ENCODE measurements around the gene RFX1.

Gene RFX1

DNA sequence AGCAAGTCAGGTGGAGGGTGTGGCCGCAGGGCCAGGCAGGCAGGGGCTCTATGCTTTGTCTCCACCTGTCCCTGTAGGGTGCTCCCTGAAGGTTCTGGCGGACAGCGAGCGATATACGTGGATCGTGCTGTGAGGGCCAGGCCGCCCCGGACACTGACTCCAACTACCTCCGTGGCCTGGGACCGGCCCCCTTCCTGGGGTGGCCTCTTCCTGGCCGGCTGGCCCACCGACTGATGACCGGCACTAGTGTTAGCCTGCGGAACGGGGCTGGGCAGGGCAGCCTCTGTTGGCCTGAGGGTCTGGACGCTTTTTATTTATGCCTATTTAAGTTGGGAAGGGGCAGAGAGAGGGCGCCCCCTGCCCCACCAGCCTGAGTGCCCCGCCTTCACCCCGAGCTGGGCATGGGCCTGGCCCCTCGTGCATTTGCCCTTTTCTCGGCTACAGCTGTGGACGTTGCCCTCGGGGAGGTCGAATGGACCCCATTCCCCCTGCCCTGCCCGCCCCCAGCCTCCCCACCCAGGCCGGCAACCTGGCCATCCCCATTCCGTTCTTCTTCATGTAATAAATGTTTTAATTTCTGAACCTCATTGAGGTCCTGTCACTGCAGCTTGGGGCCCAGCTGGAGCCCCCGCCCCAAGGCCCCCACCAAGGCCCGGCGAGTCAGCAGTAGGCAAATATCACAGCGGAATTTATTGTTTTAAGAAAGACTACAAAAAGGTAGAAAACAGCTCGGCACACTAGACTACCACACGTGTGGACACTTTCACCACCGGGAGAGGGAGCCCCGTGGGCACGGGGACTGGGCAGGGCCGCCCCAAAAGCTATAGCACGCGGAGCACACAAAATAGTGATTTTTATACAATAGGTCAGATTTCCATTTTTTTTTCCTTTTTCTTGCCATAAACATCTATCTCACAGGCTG lies 45.0 kb downstream of the RFX1 start:
- no peak for DNase-seq

DNA sequence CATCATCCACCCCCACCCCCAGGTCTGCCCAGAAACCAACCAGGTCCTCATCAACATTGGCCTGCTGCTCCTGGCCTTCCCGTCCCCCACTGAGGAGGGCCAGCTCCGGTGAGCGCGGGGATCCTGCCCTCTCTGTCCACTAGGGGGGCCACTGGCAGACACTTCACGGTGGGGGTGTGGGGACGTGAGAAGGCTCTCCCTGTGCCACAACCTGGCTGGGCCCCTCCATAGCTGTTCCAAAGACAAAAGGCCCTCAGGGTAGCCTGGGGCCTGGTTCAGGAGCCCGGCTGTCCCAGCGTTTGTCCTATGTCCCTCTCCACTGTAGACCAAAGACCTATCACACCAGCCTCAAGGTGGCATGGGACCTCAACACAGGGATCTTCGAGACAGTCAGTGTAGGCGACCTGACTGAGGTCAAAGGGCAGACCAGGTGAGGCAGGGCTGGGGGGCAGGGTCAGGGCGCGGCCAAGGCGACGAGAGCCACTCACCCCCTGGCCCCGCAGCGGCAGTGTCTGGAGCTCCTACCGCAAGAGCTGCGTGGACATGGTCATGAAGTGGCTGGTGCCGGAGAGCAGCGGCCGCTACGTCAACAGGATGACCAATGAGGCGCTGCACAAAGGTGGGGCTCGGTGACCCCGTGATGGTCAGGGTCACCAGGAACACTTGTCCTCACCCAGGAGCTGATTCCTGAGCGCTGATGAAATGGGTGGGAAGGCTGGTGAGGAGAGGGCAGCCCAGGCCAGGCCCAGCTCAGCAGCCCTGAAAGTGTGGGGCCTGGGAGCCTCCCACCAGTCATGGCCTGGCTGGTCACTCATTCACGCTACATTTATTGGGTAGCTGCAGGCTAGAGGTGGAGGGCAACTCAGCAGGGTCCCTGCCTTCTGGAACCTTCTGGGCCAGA lies 45.9 kb downstream of the RFX1 start:
- DNase-seq = no peak

DNA sequence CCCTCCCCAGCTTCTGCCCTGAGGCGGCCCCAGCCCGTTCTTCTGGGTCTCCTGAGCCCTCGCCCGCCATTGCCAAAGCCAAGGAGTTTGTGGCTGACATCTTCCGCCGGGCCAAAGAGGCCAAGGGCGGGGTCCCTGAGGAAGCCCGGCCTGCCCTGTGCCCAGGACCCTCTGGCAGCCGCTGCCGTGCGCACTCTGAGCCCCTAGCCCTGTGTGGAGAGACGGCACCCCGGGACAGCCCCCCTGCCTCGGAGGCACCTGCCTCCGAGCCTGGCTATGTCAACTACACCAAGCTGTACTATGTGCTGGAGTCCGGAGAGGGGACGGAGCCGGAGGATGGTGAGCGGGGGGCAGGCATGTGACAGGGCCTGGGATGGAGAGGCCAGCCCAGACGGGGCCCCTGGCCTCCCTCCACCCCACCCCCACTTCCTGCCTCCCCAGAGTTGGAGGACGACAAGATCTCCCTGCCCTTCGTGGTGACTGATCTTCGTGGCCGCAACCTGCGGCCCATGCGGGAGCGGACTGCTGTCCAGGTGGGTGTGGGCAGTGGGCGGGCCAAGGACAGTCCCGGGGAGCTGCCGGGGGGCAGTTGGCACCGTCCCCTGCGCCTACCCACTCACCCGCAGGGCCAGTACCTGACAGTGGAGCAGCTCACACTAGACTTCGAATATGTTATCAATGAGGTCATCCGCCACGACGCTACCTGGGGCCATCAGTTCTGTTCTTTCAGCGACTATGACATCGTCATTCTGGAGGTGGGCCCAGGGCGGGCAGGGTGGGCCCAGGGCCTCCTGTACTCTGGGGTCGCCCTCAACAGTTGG lies 46.8 kb downstream of the RFX1 start:
- DNase-seq = no peak

DNA sequence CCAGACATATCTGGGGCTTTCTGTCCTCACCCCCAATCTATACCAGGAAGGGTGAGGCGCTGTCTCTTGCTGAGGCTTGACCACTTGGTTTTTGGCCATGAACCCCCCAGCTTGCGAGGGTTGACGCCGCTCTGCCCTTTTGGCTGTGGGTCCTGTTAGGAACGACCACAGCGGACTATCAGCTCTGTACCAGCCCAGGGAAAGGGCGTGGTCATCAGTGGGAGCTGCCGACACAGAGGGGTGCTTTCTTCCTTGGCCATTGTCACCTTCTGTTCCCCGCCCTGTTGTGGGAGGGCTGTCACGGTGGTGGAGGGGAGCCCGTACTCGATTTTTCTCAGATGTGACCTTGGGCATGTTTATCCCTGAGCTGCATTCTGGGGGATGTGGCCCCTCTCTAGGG lies 48.1 kb downstream of the RFX1 start:
- no peak for DNase-seq

DNA sequence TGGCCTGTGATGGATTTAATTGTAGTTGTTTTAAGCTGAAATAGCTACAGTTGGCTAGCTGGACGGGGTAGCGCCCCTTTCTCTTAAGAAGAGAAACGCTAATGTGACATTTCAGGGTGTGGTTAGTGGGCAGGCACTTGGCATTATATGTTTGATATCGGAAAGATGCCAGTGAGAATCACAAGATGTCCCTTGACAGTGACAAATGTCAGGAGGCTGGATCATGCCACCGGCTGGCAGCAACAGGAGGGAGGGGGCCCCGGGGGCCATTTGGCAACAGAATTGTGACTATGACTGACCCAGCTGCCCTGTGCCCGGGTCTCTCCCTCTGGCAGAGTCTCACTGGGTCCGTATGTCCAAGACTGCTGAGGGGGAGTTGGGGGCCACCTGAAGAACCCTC lies 49.1 kb downstream of the RFX1 start:
- no peak for DNase-seq

DNA sequence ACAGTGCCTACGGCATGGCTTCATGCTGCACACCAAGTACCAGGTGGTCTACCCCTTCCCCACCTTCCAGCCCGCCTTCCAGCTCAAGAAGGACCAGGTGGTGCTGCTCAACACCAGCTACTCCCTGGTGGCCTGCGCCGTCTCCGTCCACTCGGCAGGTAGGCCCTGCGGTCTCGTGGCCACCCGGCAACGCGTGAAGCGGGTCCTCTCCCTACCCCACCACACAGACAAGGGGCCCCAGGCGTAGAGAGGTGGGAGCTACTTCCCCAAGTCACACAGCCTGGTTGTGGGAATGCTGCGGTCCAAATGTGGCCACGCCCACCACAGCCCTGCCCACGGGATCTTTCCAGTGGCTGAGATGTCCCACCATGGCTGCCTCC lies 49.8 kb downstream of the RFX1 start:
- no peak for DNase-seq

DNA sequence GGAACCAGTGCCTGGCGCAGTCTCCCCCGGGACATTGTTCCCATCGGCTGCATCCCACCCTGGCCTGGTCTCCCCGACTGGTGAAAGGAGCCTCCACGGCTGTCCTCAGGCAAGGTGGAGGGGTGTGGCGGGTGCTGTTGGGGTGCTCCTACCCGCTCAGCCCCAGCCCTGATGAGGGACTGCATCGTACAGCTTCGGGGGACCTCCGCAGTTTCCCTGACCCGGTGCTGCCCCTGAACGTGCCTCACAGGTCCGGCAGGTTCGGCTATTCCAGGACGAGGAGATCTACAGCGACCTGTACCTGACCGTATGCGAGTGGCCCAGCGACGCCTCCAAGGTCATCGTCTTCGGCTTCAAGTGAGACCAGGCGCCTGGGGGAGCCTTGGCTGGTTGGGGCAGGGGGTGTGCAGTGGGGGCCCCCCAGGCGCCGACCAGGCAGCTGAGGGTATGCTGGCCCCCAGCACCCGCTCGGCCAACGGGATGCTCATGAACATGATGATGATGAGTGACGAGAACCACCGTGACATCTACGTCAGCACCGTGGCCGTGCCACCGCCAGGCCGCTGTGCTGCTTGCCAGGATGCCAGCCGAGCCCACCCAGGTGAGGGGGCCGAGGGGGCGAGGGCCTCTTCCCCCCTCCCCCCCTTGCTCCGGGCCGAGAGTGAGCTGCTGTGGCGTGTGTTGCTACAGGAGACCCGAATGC lies 50.3 kb downstream of the RFX1 start:
- DNase-seq = no peak

DNA sequence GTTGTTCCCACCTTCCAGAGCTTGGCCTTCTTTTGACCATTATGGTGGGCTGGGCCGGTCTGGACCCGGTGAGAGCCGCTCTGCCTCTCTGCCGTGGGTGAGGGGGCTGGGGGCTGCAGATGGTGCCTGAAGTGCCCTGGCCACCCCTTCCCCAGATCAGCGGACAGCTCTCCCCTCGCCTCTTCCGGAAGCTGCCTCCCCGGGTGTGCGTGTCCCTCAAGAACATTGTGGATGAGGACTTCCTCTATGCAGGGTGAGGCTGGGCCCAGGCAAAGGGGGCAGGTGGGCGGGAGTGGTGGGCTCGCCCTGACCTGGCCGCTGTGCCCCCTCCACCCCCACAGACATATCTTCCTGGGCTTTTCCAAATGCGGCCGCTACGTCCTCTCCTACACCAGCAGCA lies 51.9 kb downstream of the RFX1 start:
- DNase-seq = no peak

DNA sequence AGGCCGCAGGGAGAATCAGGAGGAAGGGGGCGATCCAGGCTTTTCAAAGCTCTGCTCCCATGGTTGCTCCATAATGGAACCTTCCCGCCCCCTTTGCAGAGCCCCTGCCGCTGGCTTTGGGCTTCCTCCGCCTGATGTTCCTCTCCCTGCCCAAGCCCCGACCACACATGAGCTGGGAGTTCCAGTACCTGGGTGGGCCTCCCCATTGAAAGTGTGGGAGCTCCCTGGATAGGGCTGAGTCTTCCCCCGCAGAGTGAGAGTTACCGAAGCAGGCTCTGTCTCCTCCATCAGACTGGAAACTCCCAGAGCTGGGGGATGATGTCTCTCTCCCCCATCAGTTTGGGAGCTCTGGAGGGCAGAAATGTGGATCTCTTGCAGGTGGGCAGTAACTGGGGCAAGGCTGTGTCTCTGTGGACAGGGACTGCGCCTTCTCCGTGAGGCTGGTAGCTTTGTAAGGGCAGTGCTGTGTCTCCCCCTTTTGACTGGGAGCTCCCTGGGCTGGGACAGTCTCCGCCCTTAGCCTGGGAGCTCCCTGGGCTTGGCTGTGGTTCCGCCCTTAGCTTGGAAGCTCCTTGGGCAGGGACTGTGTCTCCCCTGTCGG lies 53.1 kb downstream of the RFX1 start:
- DNase-seq = no peak

DNA sequence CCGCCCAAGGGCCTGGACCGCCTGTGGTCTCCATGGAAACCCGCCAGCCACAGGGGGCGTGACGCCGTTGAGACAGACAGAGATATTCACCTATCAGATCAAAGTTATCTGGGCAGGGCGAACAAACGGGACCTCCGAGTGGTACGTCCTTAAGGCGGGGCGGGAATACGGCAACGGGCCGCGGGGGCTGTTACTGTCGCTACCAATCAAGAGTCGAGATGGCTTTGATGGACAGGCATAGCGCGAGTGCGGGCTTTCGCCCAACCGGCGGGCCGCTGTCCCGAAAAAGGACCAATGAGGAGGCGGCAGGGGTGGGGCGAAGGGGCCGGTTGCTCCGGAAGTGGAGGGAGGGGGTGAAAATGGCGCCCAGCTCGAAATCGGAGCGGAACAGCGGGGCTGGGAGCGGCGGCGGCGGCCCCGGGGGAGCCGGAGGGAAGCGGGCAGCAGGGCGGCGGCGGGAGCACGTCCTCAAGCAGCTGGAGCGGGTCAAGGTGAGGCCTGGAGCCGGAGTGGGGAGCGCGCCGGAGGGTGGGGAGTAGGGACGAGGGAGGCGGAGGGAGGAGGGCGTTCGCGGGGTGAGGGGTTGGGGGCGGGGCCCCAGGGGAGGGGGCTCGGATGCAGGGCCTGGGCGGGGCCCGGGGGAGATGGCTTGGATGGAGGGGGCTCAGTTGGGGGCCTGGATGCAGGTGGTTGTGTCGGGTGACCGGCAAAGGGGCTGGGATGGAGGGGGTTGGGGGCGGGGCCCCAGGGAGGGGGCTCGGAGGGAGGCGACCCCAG lies 53.8 kb downstream of the RFX1 start, which contains the start of gene DCAF15:
TSS of gene DCAF15 (plus strand) at position 356 of the 777 bp plus-strand sequence. CDS start at position 360, 4 bp downstream.
- peak; percentile 100 for DNase-seq

DNA sequence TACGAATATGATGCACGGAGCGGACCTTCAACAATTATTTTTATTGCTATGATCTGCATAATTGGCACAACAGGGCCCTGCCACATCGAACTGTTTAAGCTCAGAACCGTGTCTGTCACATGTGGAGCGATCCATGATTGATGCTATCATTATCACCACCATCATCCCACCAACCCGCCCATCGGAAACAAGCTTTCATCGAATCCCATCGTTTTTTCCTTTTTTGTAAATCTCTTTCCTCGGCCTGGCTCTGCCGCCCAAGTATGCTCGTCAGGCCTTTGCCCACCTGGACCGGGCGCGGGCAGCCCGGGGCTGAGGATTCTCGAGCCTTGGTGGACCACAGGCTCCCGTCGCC lies 54.3 kb downstream of the RFX1 start:
- no peak for DNase-seq

DNA sequence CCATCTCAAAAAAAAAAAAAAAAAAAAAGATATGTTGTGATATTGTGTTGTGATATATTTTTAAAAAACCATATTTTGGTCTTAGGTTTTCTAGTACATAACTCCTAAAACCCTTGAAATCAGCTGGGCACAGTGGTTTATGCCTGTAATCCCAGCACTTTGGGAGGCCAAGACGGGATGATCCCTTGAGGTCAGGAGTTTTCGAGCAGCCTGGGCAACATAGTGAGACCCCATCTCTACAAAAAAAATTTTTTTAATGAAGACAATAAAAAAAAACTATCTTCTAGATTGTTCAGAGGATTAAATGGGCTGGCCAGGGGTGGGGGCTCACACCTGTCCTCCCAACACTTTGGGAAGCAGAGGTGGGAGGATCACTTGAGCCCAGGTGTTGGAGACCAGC lies 55.1 kb downstream of the RFX1 start:
- DNase-seq = no peak

DNA sequence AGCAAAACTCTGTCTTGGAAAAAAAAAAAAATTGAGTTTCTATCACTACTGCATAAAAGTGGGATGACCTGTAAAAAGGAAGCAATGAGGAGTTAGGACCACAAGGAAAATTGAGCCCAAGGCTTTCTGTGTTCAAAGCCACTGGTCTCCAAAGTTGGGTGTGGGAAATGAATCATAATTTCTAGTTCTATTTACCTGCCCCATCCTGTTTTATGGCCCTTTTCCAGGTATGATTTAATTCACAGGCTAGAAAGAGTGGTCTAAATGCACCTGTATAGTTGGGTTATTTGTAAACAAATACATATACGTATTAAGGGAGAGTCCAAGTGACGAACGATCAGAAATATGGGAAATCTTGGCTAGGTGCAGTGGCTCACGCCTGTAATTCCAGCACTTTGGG lies 59.7 kb downstream of the RFX1 start:
- no peak for DNase-seq

DNA sequence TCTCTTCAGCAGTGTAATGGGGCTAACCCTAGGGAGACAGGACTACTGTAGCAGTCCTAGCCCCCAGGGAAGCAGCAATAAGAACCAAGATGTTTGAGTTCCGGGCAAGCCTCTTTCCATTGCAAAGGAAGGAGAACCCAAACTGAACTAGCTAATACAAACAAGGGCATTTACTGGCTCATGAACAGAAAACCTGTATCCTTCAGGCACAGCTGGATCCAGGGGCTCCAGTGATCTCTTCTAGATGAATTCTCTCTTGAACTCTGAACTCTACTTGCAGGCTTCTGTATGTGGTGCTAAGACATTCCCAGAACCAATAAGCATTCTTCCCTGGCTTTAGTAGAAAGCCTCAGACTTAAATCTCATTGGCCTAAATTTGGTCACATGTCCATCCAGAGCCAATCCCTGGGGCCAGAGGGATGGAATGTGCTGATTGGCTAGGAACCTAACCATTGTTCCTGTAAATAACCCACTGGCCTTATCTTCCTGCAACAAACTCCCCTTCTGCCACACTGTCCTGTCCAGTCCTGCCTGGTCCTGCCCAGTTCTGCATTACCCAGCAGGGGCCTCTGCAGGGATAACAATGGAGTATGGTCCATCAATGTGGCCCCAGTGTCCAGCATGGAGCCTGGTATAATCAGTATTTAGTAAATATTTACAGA lies 64.0 kb downstream of the RFX1 start:
- no peak for DNase-seq

DNA sequence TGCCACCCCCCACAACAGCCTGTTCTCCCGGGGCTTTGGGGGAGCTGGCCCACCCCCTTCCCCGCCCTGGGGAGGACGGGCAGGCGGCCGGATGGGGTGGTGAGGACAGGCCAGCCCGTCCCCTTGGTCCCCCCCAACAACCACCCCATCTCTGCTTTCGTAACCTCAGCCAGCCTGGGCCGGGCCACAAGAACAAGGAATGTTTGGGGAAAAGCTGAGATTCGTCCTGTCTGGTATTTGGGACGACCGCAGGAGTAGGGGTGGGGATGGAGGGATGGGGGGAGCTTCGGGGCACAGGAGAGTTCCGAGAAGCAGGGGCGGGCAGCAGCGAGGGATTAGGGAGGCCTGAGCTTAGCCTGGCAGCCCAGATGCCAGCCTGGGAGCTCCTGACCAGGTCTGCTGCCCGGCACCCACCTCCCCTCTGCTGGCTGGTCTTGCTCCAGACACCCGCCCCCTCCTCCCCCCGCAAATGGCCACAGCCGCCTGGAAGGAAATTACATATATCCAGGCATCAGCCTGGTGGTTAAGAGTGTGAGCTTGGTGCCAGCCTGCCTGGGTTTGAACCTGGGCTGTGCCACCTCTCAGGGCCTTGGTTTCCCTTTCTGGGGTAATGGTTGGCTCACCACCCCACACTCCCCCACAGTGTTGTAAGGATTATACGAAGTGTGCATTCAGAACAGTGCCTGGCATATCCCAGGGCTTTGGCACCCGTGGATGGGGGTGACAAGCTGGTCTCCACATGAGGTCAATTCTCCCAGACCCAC lies 67.6 kb downstream of the RFX1 start, which contains the start of gene PODNL1:
TSS of gene PODNL1 (minus strand) at position 117 of the 764 bp plus-strand sequence. CDS start 236 bp downstream, outside the sequence.
- DNase-seq = no peak

DNA sequence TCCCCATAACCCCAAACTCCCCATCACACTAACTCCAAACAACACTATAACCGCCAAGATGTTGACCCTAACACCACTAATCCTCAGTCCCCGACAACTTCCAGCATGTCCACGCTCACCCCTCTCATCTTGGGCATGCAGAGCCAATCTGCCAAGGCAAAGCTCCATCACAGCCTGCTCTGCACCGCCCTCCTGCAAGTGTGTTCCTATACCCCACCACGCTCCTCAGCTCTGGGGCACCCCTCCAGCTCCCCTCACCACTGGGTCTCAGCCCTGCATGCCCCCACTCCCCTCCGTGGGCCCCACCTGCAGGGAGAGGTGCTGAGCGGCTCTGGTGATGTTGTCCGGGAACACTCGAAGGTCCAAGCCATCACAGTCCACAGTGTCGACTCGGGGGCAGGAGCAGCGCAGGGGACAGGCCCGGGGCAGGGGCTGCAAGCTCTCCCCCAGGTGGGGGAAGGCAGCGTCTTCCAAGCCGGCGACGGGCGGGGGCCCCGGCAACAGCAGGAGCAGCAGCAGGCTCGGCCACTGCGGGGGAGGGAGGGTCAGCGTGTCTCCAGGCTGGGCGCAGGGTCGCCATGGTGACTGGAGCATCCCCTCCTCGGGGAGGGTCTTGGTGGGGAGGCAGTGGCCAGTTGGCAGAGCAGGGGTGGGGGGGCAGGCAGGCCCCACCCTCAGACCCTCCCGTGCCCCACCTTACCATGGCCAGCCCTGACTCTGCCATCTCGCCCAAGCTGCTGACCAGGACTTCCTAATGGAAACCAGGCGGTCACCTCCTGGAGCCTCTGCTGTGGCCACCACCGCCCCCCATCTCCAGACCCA lies 68.4 kb downstream of the RFX1 start:
- DNase-seq = no peak

DNA sequence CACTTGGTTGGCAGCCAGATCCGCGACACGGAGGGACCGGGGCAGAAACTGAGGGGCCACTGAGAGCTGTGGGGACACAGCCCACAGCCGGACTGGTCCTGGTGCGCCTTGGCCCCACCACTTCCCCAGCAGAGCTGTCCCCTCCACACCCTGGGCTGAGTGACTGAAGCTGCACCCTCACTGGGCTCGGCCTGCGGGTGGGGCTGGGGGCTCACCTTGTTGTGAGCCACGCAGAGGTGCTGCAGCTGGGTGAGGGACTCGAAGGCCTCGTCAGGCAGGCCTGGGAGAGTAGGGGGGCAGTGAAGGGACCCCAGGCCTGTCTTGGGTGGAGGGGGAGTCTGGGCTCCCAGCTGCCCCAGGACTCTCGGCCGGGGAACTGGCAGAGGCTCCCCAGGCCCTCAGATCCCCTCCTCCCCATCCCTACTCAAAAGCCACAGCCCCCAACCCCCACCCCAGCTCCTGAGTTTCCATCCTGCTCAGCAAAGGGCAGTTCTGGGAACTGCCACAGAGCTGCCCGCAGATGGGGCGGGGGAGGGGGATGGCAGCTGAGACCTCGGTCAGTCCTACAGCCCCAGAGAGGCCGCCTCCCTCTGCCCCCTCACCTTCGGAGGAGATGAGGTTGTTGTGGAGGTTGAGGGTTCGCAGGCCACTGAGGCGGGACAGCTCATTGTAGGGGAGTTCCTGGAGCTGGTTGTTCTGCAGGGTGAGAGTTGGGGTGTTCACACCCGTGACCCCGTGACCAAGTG lies 70.2 kb downstream of the RFX1 start:
- DNase-seq = no peak

DNA sequence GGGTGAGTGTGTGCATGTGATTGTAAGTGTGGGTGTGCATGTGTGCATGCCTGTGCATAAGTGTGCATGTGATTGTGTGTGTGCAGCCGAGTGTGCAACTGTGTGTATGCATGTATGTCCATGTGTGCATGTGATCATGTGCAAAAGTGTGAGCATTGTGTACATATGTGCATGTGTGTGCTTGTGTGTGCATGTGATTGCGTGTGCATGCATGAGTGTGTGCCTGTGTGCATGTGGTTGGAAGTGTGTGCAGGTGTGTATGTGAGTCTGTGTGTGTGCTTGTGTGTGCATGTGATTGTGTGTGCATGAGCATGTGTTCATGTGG lies 71.4 kb downstream of the RFX1 start:
- no peak for DNase-seq

Data from activated effector memory CD4-positive, alpha-beta T cell treated with anti-CD3 and anti-CD28 coated beads, Interleukin-2, amount 50 U/mL, for 16 hours (primary cell).